GM12878 (cell line): ENCODE results near the gene CDC6.

Experiments
- CTCF ChIP-seq, 3 experiments: IDR thresholded peaks in 2 of 3; conservative IDR thresholded peaks in 1 of 3; 2 replicates each; pipeline ENCODE4 v1.5.1; 2011; ENCODE audit warnings: low read depth in 3 of 3, low read length in 3 of 3, mild to moderate bottlenecking in 3 of 3, control low read depth in 2 of 3, moderate library complexity in 2 of 3, inconsistent platforms in 1 of 3, mixed read lengths in 1 of 3; ENCODE audit not compliant: control insufficient read depth in 2 of 3, insufficient read depth in 1 of 3; ENCODE audit errors: extremely low read depth in 1 of 3
- IKZF1 ChIP-seq: fragments of 450-650 bp; conservative IDR thresholded peaks from 2 replicates; pipeline ENCODE4 v1.6.1; 2017; ENCODE audit warnings: antibody characterized with exemption, mild to moderate bottlenecking
- JUND ChIP-seq: IDR thresholded peaks from 2 replicates; pipeline ENCODE4 v1.6.1; 2012; ENCODE audit warnings: low read depth, mild to moderate bottlenecking, low read length, improper control_type of control experiment, moderate library complexity
- NR2C2 ChIP-seq: IDR thresholded peaks from 2 replicates; pipeline ENCODE4 v1.6.1; 2011; ENCODE audit warnings: borderline replicate concordance, low read depth; ENCODE audit not compliant: control insufficient read depth, insufficient read length
- POLR2A ChIP-seq: IDR thresholded peaks from 2 replicates; pipeline ENCODE4 v1.6.1; 2011; ENCODE audit warnings: low read depth, mild to moderate bottlenecking, low read length
- RBBP5 ChIP-seq: fragments of 200-600 bp; sonication (generic); conservative IDR thresholded peaks from 2 replicates; pipeline ENCODE4 v1.6.1; 2016
- RCOR1 ChIP-seq: conservative IDR thresholded peaks from 2 replicates; pipeline ENCODE4 v1.6.1; 2012; ENCODE audit warnings: low read depth, low read length, improper control_type of control experiment
- SMAD5 ChIP-seq: IDR thresholded peaks from 2 replicates; pipeline ENCODE4 v1.6.1; 2016; ENCODE audit warnings: antibody characterized with exemption, low read depth
- ZNF217 ChIP-seq: fragments of 450-650 bp; IDR thresholded peaks from 2 replicates; pipeline ENCODE4 v1.6.1; 2017; ENCODE audit warnings: antibody characterized with exemption, mild to moderate bottlenecking
- TF ChIP-seq, protein P1 (sequence below): IDR thresholded peaks from 2 replicates; pipeline ENCODE4 v1.6.1; 2011; ENCODE audit warnings: borderline replicate concordance, low read depth, mild to moderate bottlenecking, moderate library complexity, low read length; ENCODE audit not compliant: insufficient read depth, poor library complexity, severe bottlenecking
- TF ChIP-seq, protein P2 (sequence below): IDR thresholded peaks from 2 replicates; pipeline ENCODE4 v1.6.1; 2012; ENCODE audit warnings: mild to moderate bottlenecking, low read depth, low read length

GRCh38 chr17:40340880-40341807, 53.5 kb downstream of the CDC6 start:
- TF ChIP-seq, protein P1, sequence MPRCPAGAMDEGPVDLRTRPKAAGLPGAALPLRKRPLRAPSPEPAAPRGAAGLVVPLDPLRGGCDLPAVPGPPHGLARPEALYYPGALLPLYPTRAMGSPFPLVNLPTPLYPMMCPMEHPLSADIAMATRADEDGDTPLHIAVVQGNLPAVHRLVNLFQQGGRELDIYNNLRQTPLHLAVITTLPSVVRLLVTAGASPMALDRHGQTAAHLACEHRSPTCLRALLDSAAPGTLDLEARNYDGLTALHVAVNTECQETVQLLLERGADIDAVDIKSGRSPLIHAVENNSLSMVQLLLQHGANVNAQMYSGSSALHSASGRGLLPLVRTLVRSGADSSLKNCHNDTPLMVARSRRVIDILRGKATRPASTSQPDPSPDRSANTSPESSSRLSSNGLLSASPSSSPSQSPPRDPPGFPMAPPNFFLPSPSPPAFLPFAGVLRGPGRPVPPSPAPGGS = peak; percentile 48
- TF ChIP-seq SMAD5 (no peak), CTCF (IDR thresholded peaks at IDR 0.05 in 2 of 3, conservative IDR thresholded peaks at IDR 0.05 in 1 of 3; ENCODE audit: control insufficient read depth in 2 of 3, extremely low read depth in 1 of 3, insufficient read depth in 1 of 3, low read depth in 3 of 3, low read length in 3 of 3) (peak in 2 of 3 experiments; percentile 17 to 35; a peak in 4 of 6 replicates), POLR2A (no peak), NR2C2 (no peak), RCOR1 (no peak), JUND (no peak), IKZF1 (peak; percentile 39), RBBP5 (no peak), ZNF217 (no peak)
- TF ChIP-seq, protein P2, sequence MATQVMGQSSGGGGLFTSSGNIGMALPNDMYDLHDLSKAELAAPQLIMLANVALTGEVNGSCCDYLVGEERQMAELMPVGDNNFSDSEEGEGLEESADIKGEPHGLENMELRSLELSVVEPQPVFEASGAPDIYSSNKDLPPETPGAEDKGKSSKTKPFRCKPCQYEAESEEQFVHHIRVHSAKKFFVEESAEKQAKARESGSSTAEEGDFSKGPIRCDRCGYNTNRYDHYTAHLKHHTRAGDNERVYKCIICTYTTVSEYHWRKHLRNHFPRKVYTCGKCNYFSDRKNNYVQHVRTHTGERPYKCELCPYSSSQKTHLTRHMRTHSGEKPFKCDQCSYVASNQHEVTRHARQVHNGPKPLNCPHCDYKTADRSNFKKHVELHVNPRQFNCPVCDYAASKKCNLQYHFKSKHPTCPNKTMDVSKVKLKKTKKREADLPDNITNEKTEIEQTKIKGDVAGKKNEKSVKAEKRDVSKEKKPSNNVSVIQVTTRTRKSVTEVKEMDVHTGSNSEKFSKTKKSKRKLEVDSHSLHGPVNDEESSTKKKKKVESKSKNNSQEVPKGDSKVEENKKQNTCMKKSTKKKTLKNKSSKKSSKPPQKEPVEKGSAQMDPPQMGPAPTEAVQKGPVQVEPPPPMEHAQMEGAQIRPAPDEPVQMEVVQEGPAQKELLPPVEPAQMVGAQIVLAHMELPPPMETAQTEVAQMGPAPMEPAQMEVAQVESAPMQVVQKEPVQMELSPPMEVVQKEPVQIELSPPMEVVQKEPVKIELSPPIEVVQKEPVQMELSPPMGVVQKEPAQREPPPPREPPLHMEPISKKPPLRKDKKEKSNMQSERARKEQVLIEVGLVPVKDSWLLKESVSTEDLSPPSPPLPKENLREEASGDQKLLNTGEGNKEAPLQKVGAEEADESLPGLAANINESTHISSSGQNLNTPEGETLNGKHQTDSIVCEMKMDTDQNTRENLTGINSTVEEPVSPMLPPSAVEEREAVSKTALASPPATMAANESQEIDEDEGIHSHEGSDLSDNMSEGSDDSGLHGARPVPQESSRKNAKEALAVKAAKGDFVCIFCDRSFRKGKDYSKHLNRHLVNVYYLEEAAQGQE = no peak
